Thoracic aorta (tissue), 2 donors: ENCODE data around the gene RAMP1. TPM values are rescaled to one million over a fixed set of nuclear protein-coding genes. Genes with fewer than 3 reads are reported as not detected.
A peak's percentile ranks its signal among the peaks of the same experiment; 100 is the strongest.

Experiments
- ATAC-seq: fragments of 150-250 bp; one replicate; pipeline ENCODE4 v1.8.0; 2017; ENCODE audit warnings: low read depth; ENCODE audit not compliant: insufficient number of reproducible peaks, low FRiP score
- DNase-seq: peaks from one replicate; pipeline ENCODE4 v3.0.0-alpha.2; 2020; ENCODE audit warnings: low spot score
- H3K27ac ChIP-seq, 2 donors: fragments of 200-600 bp; sonication (generic); 1 replicate in 1 of 2; 2 replicates in 1 of 2; pipeline ENCODE4 v1.5.1; 2016; ENCODE audit warnings: mild to moderate bottlenecking in 2 of 2, moderate library complexity in 2 of 2
- H3K27me3 ChIP-seq: fragments of 200-600 bp; sonication (generic); replicated peaks from 2 replicates; pipeline ENCODE4 v1.6.0; 2016; ENCODE audit warnings: mild to moderate bottlenecking; ENCODE audit not compliant: insufficient read depth
- H3K36me3 ChIP-seq: fragments of 200-600 bp; sonication (generic); one replicate; pipeline ENCODE4 v1.5.1; 2016
- H3K4me1 ChIP-seq, 2 donors: fragments of 200-600 bp; sonication (generic); 1 replicate in 1 of 2; 2 replicates in 1 of 2; pipeline versions ENCODE4 v1.5.1 to v1.6.0; 2016; ENCODE audit warnings: low read depth in 2 of 2, mild to moderate bottlenecking in 1 of 2; ENCODE audit not compliant: control insufficient read depth in 1 of 2
- H3K4me3 ChIP-seq: fragments of 200-600 bp; sonication (generic); 2 replicates; pipeline ENCODE4 v1.5.1; 2016; ENCODE audit warnings: mild to moderate bottlenecking
- H3K9me3 ChIP-seq: fragments of 200-600 bp; sonication (generic); 2 replicates; pipeline ENCODE4 v1.5.1; 2016
- CTCF ChIP-seq: fragments of 200-600 bp; sonication (generic); IDR thresholded peaks from one replicate; pipeline ENCODE4 v1.5.1; 2019; ENCODE audit warnings: antibody characterized with exemption
- total RNA-seq, 2 donors: library from RNA; depleted of rRNA; stranded (reverse); fragments of >200 nt; gene quantifications; one replicate each; pipeline versions ENCODE4 v1.1.0 to v1.2.3, GENCODE V29; 2016

Gene RAMP1
- total RNA-seq, 2 donors from 2014 or later: 246 to 525 TPM

DNA sequence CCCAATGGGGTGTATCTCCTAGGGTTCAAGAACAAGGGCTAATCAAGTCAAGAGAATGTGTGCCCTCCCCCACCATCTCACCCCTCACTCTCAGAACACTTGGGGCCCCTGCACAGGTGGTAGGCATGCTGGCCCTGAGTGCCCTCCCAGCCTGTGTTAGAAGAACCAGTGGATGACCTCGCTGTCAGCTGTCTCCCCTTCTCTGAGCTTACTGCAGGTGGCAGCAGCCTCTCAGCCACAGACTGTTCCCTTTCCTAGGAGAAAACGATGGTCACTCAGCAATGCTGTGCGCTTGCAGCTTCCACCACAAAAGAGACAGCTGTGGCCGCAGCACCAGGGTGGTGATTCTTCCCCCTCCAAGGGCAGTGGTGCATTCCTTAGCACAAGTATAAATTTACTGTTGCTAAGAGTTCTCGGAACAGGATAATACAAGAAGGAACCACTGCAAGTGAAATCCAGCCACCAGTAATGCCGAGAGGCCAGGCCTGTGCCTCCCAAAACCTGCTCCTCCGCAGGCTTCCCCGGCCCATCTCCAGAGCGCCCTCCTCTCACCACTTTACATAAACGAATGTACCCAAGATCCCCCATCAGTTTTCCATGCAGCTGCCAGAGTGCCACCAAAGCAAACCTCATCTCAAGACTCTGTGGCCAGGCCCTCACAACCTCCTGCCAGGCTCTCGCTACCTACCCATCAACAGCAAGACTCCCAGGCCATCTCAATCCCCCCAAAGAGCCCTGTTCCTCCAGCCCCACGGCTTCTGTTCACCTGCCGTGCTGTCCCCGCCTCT lies 935 bp upstream of the RAMP1 start:
- peak overlapping the region; percentile 78 for H3K4me3 ChIP-seq
- H3K36me3 ChIP-seq: no peaks in the 10 kb centered on the region
- peak; percentile 74 for TF ChIP-seq CTCF
- ATAC-seq (no peak), DNase-seq (no peak)
- no peaks in the 10 kb centered on the region for H3K9me3 ChIP-seq
- peak overlapping the region; percentile 77 to 95 for H3K27ac ChIP-seq
- H3K27me3 ChIP-seq: no peaks in the 10 kb centered on the region
- H3K4me1 ChIP-seq: peaks cover 11 to 38% of the 10 kb centered on the region in 2 donors

- no peak for TF ChIP-seq CTCF
- Histone ChIP-seq H3K36me3 (no peaks in the 10 kb centered on the region), H3K27ac (peak overlapping the region; percentile 77 to 95), H3K4me1 (peaks cover 16 to 44% of the 10 kb centered on the region in 2 donors), H3K9me3 (no peaks in the 10 kb centered on the region), H3K4me3 (peak overlapping the region; percentile 78), H3K27me3 (no peaks in the 10 kb centered on the region)
- ATAC-seq (no peak), DNase-seq (no peak)
These were observed 365 bp upstream of the RAMP1 start for GRCh38 chr2:237859082-237859433.

DNA sequence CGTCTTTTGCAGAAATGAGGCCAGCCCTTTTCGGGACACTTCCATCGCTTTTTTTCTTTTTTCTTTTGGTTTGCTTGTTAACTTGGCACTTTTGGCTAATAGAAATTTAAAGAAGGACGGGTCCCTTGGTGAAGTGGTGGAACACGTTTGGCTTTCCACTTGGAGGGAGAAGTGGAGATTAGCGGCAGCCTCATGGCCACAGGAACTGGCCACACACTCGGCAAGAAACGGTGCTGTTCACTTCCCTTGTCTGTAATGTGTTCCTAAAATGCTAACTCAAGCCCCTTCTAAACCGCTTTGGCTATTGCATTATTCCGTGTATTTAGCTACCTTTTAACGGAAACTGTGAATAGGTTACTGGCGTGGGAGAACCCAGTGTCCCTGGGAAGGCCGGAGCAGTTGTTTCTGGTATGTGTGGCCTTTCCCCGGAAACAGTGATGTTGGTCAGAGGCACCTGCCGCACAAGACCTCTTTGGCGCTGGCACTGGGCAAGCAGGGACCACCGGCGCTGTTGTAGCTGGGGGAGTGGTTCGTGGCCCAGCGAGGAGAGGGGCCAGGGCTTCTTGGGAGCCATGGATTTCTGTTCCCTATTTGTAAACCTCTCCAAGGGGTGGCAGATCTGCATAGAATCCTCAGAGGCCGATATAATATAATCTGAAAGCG lies 981 bp downstream of the RAMP1 start:
- peak overlapping the region; percentile 92 to 95 for H3K27ac ChIP-seq
- H3K27me3 ChIP-seq: no peaks in the 10 kb centered on the region
- DNase-seq (no peak), ATAC-seq (no peak)
- H3K4me3 ChIP-seq: peak overlapping the region; percentile 78
- H3K4me1 ChIP-seq: peaks cover 26 to 57% of the 10 kb centered on the region in 2 donors
- TF ChIP-seq CTCF: no peak
- H3K36me3 ChIP-seq: no peaks in the 10 kb centered on the region
- H3K9me3 ChIP-seq: no peaks in the 10 kb centered on the region

GRCh38 chr2:237861875-237862527 lies 2.6 kb downstream of the RAMP1 start:
- peak overlapping the region; percentile 78 for H3K4me3 ChIP-seq
- no peak for DNase-seq

More at GRCh38 chr2:237861875-237862527, 2.6 kb downstream of the RAMP1 start:
- Histone ChIP-seq H3K27me3 (no peaks in the 10 kb centered on the region), H3K27ac (peak overlapping the region; percentile 92 to 95), H3K4me1 (peaks cover 40 to 73% of the 10 kb centered on the region in 2 donors), H3K36me3 (no peaks in the 10 kb centered on the region), H3K9me3 (no peaks in the 10 kb centered on the region)
- ATAC-seq: no peak
- no peak for TF ChIP-seq CTCF
